DMS153 treated with DMSO at 0.1 percent for 48 hours (cell line): ENCODE data around the gene ZBTB7C.
A peak's percentile ranks its signal among the peaks of the same experiment; 100 is the strongest.
"Not testable (repeated sequence)": the region's sequence is repeated elsewhere in the genome, so short reads cannot be mapped to it uniquely, and the experiment has no call there.

Experiments used
- DNase-seq: peaks from one replicate; lab custom pipeline; 2025; ENCODE audit not compliant: unreplicated experiment; lab: John Stamatoyannopoulos, UW

The ZBTB7C gene

DNA sequence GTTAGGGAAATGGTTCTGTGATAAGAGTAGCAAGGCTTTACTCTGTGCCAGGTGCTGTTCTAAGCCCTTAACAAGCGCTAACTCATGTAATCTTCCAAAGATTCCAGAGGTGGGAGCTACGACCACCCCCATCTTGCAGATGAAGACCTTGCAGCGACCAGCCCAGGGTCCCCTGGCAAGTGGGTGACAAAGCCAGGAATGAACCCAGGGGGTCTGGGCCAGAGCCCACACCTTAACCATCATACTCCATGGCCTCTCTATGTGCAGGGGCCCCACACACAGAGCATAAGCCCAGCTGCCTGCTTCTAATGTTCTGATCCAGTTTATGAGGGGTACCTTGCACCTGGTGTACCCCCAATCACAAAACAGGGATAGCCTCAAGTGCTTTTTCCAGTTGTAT, 105.3 kb downstream of the ZBTB7C start:
- DNase-seq: no peak

DNA sequence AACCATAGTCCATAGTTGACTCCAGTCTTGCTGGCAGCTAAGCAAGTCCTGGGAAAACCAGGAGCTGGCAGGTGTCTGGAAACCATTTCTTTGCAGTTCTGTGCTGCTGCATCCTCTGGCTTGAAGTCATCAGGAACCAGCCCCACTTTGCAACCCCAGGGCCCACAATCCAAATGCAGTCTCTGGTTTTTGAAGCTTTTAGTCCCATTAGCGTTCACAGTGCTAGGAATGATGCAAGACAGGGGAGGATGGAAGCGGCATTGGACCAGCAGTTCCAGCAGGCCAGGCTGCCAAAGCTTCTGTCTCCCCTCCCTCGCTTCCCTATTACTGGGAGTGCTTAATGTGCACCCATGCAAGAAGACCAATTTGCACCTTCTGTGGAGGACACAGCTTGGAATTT, 106.4 kb downstream of the ZBTB7C start:
- DNase-seq: no peak

DNA sequence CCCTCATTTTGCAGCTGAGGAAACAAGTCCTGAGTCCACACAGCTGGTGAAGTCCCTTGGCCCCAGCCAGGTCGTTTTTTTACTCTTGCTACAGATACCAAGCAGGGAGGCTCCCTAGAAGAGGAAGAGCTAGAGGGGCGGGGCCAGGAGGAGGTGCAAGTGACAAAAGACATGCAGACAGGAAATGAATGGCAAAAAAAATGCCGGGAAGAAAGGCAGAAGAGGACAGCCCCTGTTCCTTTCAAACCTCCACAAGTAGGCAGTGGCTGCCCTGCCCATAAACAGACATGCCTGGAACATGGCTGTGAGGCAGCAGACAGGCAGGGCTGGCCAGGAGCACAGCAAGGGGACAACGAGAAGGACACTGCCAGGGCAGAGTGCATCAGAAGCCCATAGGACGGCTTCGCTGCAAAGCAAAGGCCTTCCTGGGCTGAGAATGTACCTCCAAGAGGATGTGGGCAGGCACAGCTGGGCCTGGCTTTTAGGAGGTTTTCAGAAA, 108.7 kb downstream of the ZBTB7C start:
- peak; percentile 42 for DNase-seq

DNA sequence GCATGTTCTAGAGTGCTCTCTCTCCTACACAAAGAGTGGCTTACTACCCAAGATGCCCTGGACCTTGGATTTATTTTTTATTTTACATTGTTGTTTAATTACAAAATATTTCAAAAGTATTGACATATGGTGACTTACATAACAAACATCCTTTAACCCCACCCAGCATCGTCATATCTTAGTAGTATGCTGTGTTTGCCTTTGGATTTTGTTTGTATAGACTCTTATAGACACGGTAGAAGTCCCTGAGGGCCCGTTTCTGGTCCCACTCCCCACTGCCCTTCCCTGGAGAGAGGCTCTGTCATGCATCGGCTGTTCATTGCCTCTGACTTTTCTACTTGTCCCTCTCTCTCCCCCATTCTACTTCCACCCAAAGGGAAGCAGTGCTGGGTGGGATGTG, 112.0 kb downstream of the ZBTB7C start:
- no peak for DNase-seq

DNA sequence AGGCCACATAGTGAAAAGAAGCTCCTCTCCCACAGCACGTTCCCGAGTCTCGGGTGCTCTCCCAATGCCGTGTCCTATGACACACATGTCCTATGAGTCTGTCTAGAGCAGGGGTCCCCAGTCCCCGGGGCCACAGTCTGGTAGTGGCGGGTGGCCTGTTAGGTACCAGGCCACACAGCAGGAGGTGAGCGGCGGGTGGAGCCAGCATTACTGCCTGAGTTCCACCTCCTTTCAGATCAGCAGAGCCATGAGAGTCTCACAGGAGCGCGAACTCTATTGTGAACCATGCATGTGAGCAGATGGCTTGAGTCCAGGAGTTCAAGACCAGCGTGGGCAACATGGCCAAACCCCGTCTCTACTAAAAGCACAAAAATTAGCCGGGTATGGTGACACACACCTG, 112.6 kb downstream of the ZBTB7C start:
- DNase-seq: no peak

DNA sequence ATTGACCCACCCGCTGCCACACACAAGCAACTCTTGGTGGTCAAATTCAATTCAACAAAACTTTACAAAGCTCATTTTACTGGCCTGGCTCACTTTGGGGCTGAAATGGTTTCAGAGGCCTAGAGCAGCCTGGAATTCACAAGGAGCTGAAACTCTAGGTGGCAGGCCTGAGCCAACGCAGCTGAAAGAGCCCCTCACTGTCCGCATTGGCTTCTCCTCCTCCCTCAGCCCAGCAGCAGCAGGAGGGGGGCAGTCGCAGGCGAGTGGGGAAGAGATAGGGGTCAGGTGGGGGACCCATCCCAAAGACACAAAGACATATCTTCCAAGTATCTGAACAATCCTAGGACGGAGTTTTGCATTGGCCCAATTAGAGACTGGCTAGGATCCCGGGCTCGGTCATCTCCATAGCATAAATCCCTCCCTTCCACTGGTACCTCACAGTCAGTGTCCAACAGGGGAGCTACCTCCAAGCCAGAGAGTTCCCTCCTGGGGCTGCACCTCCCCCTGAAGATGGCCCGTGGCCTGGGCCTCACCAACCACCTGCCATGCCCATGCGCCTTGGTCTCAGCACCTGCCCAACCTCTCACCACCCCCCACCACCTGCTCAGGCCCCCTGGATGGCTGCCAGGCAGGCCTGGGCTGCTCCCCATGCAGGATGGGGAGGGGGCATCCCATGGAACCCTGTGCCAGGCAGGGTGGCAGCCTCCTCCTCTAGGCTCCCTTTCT, 113.4 kb downstream of the ZBTB7C start:
- DNase-seq: peak; percentile 24

DNA sequence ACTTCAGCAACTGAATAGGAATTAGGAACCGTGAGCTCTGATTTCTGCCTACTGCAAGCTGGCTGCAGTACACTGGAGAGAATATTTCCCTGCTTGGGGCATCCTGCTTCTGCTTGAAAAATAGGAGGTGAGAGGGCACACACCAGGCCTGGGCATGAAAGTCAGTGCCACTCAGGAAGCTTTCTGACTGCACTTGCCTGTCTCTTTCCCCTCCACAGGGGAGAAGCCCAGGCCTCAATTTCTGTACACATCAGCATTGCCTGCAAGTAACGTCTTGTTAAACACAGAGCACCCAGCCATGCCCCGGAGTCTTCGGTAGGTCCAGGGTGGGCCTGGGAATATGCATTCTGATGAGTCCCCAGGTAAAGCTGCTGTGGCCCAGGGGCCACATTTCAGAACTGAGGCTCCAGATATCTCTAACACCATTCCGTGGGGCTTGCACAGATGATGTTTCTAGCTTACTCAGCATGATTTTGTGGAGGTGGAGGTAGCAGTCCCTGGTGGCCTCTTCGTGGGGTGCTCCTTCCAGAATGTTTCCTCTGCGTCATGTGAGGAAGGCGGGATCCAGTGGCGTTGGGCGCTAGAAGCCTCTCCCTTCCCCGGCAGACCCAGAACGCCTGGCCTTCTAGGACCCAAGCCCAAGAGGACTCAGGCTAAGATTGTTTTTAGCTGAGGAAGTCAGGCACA, 114.1 kb downstream of the ZBTB7C start:
- peak; percentile 59 for DNase-seq

DNA sequence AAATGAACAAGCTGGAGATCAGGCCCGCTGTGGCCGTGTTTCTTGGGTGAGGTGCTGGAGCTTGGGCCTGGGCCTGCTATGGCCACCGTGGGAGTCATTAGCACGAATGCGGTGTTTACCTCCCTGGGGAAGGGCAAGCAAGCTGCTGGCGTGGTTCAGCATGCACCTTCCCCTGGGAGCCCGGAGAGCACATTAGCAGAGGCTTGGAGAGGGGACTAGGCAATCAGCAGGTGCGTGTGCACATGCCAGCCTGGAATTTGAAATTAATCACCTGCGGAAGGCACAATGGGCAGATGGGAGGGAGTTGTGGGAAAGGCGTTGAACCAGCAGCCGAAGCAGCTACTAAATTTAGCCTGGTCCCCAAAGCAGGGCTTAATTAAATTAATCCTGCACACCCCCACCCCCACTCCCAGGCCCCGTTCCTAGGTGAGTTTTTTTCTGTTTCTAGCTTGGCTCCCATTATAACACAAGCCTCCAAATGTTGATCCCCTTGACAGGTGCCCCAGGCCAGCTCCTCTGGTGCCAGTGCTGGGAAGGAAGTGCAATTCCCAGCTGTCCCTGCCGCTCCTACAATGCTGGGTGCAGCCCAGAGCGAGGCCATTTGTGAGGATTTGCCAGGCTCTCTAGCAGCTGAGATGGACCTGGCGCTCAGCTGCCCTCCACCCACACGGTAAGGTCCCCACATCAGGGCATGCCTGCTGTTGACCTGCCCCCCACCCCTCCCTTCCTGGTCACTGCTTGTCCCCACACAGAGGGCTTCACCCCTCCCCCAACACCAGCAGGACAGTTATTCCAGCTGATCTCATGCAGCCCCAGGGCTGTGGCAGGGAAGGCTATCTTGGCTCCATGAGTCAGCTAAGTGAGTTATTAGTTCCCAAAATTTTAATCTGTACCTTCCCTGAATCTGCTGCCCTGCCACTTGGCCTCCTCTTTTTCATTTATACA, 115.0 kb downstream of the ZBTB7C start:
- DNase-seq: peak; percentile 98

DNA sequence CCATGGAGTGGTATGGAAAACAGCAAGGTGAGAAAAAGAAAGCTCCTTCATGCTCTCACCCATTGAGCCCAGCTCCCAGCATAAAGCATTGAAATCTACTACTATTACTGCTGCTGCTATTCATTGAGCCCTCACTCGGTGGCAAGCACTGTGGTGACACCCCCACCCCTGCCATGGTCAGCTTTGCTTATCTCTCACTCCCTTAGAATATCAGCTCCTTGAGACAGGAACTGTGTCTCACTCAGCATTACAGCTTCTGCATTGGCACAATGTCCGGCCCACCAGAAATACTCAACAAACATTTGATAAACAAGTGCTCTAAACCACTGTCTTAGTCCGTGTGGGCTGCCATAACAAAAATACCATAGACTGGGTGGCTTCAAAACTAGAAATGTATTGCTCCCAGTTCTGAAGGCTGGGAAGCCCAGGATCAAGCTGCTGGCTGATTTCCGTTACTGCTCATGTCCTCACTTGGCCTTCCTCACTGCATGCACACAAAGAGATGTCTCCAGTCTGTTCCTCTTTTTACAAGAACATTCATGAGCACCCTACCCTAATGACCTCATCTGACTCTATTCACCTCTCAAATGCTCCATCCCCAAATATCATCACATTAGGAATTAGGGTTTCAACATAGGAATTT, 116.3 kb downstream of the ZBTB7C start:
- DNase-seq: no peak

DNA sequence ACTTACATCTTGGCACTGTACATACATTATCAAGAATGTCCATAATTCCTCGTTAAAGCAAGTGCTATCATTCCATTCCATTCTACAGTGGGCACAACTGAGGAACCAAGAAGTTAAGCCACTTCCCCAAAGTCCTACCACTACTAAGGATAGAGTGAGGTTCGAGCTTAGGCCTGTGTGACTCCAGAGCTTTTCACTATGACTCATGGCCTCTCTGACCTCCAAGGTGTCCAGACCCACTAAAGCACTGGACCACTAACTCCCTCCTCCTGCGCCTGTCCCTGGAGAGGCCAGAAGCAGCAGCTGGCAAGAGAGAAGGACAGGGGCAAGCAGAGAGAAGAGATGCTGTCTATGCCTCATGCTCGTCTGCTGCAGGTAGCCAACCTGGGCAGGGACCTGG, 117.0 kb downstream of the ZBTB7C start:
- DNase-seq: no peak

DNA sequence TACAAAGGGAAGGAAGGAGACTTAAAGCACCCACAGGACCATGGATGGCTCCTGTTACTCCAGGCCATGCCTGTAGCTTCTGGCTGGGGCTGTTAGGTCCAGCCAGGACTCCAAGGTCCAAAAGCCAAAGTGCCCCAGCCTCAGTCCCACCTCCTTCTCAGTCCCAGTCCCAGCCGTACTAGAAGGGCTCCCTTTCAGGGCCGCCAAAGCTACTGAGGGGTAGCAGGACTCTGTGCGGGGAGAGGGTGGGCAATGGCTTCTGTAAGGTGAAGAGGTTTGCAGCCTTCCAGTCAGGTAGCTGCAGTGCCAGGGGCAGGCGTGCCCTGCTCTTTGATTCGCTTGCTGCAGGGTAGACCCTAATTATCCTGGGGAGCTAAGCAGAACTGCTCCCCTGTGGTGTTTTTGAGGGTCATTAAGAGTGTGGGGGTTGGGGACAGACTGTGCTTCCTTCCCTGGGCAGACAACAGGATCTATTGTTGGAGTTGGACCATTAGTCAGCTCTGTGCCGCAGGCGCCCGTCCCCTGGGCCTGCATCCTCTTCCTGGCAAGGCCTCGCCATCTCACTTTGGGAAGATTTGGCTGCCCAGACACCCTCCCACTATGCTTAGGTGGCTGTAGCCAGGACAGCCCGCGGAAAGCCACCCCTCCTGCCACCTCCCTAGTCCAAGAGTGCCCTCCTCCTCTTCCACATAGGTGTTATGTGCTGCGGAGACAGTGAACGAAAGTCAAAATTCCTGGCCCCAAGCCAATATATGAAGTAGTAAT, 118.8 kb downstream of the ZBTB7C start:
- peak; percentile 74 for DNase-seq

DNA sequence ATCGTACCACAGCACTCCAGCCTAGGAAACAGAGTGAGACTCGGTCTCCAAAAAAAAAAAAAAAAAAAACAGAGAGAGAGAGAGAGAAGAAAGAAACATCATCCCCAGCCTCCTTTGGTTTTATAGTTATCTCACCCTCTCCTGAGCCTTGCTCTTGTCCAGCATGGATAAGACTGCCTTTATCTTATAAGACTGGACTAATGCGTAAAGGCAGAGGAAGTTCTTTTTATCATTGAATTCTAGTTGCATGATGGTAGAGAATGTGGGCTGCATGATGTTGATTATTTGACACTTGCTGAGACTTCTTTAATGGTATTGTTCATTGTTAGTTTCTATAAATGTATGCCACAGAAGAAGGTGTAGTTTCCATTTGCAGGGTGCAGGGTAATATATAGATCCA, 124.4 kb downstream of the ZBTB7C start:
- no peak for DNase-seq

DNA sequence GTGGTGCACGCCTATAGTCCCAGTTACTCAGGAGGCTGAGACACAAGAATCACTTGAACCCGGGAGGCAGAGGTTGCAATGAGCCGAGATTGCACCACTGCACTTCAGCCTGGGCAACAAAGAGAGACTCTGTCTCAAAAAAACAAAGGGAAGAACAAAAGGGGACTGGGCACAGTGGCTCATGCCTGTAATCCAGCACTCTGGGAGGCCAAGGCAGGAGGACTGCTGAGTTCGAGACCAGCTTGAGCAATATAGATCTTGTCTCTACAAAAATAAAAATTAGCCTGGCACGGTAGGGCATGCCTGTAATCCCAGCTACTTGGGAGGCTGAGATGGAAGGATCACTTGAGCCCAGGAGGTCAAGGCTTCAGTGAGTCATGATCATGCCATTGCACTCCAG, 125.2 kb downstream of the ZBTB7C start:
- DNase-seq: not testable (repeated sequence)

DNA sequence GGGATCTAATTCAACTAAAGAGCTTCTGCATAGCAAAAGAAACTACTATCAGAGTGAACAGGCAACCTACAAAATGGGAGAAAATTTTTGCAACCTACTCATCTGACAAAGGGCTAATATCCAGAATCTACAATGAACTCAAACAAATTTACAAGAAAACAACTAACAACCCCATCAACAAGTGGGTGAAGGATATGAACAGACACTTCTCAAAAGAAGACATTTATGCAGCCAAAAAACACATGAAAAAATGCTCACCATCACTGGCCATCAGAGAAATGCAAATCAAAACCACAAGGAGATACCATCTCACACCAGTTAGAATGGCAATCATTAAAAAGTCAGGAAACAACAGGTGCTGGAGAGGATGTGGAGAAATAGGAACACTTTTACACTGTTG, 127.7 kb downstream of the ZBTB7C start:
- not testable (repeated sequence) for DNase-seq

DNA sequence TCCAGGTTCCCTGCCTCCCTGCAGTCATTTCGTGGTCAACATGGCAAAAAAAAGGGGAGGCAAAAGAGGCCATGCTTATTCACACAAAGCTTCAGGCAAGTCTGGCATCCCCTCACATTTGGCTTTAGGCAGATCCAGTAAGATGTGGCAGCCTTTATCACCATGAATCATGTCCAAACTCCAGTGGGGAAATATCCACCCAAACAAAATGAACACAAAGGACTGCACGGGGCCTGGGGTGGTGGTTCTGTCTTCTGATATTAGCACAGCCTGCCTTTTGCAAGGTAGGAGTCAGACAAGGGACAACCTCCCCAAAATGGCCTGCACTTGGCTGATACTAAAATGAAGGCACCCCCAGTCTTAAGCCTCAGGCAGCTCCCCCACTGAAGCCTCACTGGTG, 129.9 kb downstream of the ZBTB7C start:
- no peak for DNase-seq

DNA sequence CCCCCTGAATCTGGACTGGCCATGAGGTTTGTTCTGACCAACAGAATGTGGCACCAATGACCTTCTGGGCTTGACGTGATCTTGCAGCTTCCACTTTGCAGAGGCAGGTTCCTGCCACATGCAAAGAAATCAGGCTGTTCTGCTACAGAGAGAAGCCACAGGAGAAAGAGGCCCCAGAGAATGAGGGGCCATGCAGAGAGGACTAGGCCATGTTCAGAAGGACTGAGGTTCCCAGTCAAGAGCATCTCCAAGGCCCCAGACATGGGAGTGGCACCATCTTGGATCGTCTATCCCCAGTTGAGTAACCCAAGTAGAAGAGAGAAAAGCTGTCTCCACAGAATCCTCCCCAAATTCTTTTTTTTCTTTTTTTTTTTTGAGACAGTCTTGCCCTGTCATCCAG, 131.1 kb downstream of the ZBTB7C start:
- no peak for DNase-seq

DNA sequence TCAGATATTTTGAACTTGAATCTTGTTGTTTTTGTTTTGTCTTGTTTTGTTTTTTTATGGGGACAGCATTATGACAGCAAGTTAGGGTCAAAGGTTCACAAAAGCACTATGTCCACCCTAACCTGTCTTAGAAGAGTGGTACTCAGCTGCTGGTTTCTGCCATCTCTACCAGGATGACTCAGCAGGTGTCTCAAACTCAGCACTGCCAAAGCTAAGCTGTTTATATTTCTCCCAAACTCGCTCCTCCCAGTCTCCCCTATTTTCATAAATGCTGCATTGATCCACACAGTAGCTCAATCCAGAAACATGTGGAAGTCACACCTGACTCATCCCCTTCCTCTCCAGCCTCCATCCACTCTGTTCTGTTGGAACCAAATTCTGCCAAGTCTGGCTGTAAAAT, 134.9 kb downstream of the ZBTB7C start:
- DNase-seq: no peak

DNA sequence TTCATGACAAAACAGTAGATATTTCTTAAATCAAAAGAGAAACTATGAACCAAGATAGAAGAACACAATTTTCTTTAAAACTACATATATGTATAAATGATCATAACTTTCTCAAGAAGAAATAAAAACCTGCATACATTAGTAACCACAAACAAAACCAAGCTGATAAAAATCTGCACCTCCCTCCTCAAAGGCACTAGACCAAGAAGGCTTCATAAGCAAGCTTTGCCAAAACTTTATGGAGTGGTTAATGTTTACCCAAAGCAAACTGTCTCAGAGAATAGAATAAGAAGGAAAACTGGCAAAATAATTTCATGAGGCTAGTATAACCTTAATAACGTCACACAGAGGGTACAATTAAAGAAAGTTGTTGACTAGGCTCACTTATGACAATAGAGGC, 138.3 kb downstream of the ZBTB7C start:
- DNase-seq: no peak

DNA sequence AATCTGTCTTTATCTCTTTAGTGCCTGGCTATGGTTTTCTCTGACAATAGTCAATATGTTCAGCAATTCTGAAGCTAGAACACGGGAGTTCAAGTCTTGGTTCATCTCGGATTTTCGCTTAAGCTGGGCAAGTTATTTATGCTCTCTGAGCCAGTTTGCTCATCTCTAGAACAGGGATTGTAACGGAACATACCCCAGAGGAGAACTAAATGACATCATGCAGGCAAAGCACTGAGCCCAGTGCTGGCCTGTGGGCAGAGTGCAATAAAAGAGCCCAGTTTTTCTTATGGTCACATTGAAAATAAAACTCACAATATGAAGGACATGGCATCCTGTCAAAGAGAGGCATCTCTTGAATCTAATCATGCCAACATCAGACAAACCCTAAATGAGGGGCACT, 143.9 kb downstream of the ZBTB7C start:
- no peak for DNase-seq
